Nephron progenitor cell (in vitro differentiated cells): ENCODE measurements around the gene ARSB.

Experiments used
- DNase-seq: peaks from one replicate; pipeline ENCODE4 v3.0.0; 2021
- H3K27ac Mint-ChIP-seq: 2 replicates; pipeline ENCODE4 v1.8.0; 2021; ENCODE audit warnings: mild to moderate bottlenecking, moderate library complexity, mixed read lengths
- H3K27me3 Mint-ChIP-seq: 2 replicates; pipeline ENCODE4 v1.8.0; 2021; ENCODE audit warnings: mild to moderate bottlenecking, low read depth, mixed read lengths; ENCODE audit not compliant: poor library complexity
- H3K36me3 Mint-ChIP-seq: 2 replicates; pipeline ENCODE4 v1.8.0; 2021; ENCODE audit warnings: low read depth, mixed read lengths
- H3K4me1 Mint-ChIP-seq: 2 replicates; pipeline ENCODE4 v1.8.0; 2021; ENCODE audit warnings: mixed read lengths
- H3K4me3 Mint-ChIP-seq: 2 replicates; pipeline ENCODE4 v1.8.0; 2021; ENCODE audit warnings: mild to moderate bottlenecking, moderate library complexity, mixed read lengths
- H3K9me3 Mint-ChIP-seq: 2 replicates; pipeline ENCODE4 v1.8.0; 2021; ENCODE audit warnings: mild to moderate bottlenecking, moderate library complexity, mixed read lengths
- CTCF ChIP-seq: fragments of 200-600 bp; sonication (generic); IDR thresholded peaks from 2 replicates; pipeline ENCODE4 v1.5.0; 2021; ENCODE audit warnings: antibody characterized with exemption

ARSB gene

DNA sequence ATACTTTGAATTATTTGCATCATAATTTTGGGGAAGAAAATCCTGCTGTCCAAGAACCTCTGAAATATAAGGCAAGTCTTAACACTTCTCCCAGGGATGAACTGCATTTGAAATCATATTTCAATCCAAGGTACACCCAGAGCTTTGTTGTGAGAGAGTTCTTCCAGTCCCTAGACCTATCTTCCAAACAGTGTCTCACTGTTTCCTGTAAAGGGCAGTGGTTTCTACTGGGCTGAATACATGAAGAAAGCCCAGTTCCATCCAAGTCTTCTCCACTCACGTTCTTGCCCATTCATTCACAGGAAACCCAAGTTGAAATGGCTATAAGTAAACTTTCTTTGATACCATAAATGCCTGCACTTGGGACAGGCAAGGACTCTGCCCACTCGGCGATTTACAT lies 228.3 kb downstream of the ARSB start:
- TF ChIP-seq CTCF: no peak
- DNase-seq: no peak
- H3K27ac Mint-ChIP-seq: no peak overlapping the region
- no peak overlapping the region for H3K4me3 Mint-ChIP-seq
- no peaks in the 10 kb centered on the region for H3K36me3 Mint-ChIP-seq
- peaks cover 8% of the 10 kb centered on the region for H3K4me1 Mint-ChIP-seq
- no peaks in the 10 kb centered on the region for H3K9me3 Mint-ChIP-seq
- no peaks in the 10 kb centered on the region for H3K27me3 Mint-ChIP-seq

GRCh38 chr5:78755822-78756429 lies 229.2 kb downstream of the ARSB start:
- Mint-ChIP-seq H3K36me3 (no peaks in the 10 kb centered on the region), H3K9me3 (no peaks in the 10 kb centered on the region), H3K27me3 (no peaks in the 10 kb centered on the region), H3K27ac (no peak overlapping the region), H3K4me3 (no peak overlapping the region), H3K4me1 (peaks cover 8% of the 10 kb centered on the region)
- DNase-seq: peak; percentile 13
- no peak for TF ChIP-seq CTCF

- no peak overlapping the region for H3K4me3 Mint-ChIP-seq
- no peak for TF ChIP-seq CTCF
- no peaks in the 10 kb centered on the region for H3K27me3 Mint-ChIP-seq
- H3K27ac Mint-ChIP-seq: no peak overlapping the region
- no peaks in the 10 kb centered on the region for H3K9me3 Mint-ChIP-seq
- H3K36me3 Mint-ChIP-seq: no peaks in the 10 kb centered on the region
- DNase-seq: no peak
- H3K4me1 Mint-ChIP-seq: peaks cover 8% of the 10 kb centered on the region
These were observed 230.5 kb downstream of the ARSB start for GRCh38 chr5:78754655-78755054.

DNA sequence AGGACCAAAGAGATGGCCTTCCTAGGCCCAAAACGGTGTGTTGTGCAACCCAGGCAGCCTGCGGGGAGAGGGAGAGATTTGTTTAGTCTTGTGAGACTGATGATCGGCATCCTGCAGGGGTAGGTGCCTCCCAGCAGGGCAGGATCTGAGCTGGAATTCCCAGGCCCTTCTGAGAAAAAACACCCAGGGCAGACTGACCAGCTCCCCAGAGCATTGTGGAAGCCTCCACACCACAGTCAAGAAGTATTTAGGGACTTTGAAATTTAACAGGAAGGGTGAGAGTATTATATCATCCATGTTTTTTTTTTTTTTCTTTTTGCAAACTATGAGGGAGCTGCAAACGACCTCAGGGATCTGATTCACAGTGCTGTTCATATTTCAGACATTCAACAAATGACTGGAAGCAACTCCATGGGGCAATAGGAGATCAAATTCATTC lies 232.0 kb downstream of the ARSB start:
- Mint-ChIP-seq H3K9me3 (no peaks in the 10 kb centered on the region), H3K27ac (no peak overlapping the region), H3K36me3 (no peaks in the 10 kb centered on the region), H3K4me3 (no peak overlapping the region), H3K27me3 (no peaks in the 10 kb centered on the region), H3K4me1 (peaks cover 8% of the 10 kb centered on the region)
- no peak for TF ChIP-seq CTCF
- no peak for DNase-seq

DNA sequence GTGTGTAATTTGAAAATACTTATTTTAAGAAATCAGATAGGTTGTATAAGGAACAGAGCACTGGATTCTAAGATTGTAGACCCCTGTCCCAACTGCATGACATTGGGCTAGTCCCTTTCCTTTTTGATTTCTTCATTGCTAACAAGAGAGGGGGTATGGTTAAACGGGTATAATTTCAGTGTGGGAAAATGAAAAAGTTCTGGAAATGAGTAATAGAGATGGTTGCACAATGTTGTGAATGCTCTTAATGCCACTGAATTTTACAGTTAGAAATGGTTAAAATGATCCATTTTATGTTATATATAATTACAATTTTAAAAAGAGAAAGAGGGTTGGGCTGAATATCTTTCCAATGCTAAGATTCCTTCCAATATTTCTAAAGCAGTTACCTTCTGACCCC lies 233.2 kb downstream of the ARSB start:
- Mint-ChIP-seq H3K9me3 (no peaks in the 10 kb centered on the region), H3K4me1 (peaks cover 20% of the 10 kb centered on the region), H3K27ac (no peak overlapping the region), H3K4me3 (no peak overlapping the region), H3K36me3 (no peaks in the 10 kb centered on the region), H3K27me3 (no peaks in the 10 kb centered on the region)
- DNase-seq: no peak
- no peak for TF ChIP-seq CTCF

- Mint-ChIP-seq H3K27me3 (peaks cover 2% of the 10 kb centered on the region), H3K4me1 (peaks cover 34% of the 10 kb centered on the region), H3K4me3 (no peak overlapping the region), H3K9me3 (no peaks in the 10 kb centered on the region), H3K36me3 (no peaks in the 10 kb centered on the region), H3K27ac (no peak overlapping the region)
- DNase-seq: no peak
- no peak for TF ChIP-seq CTCF
These were observed 234.8 kb downstream of the ARSB start for GRCh38 chr5:78750281-78750680.
